Measurements from ENCODE around the gene TPGS1. TPM values are rescaled to one million over a fixed set of nuclear protein-coding genes. Genes with fewer than 3 reads are reported as not detected.

The TPGS1 gene
- total and polyA plus RNA-seq, 4 donors = 9.9 to 31.3 (median 27.1) TPM

DNA sequence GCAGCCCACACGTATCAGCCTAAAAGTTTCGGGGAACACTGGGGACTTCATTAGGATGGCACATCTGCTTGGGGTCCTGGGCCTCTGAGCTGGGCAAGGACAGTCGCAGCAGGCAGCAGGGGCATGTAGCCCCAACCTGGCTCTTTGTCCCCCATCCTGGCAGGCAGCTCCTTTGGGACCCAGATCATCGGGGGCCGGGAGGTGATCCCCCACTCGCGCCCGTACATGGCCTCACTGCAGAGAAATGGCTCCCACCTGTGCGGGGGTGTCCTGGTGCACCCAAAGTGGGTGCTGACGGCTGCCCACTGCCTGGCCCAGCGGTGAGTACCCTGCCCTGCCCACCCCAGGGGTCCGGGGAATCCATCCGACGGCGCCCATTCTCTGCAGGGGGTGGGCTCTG, 39.8 kb downstream of the TPGS1 start:
- H3K4me1 ChIP-seq (ENCODE audit: control insufficient read depth, insufficient read depth, low read length) = peaks cover 4% of the 10 kb centered on the region
- no peak overlapping the region for H3K27ac ChIP-seq (ENCODE audit: low read depth, low read length)
- DNase-seq (ENCODE audit: low read depth in 4 of 6, low spot score in 6 of 6) = no peak
- peaks cover 26% of the 10 kb centered on the region for H3K36me3 ChIP-seq (ENCODE audit: control insufficient read depth, insufficient read depth, low read length)
- no peaks in the 10 kb centered on the region for H3K27me3 ChIP-seq (ENCODE audit: control insufficient read depth, insufficient read depth, low read length)
- no peaks in the 10 kb centered on the region for H3K9me3 ChIP-seq (ENCODE audit: control insufficient read depth, insufficient read depth, low read length)
- 90% methylated on average over 15 of the region's 15 CpGs for WGBS (ENCODE audit: insufficient coverage)
- no peak overlapping the region for H3K4me3 ChIP-seq (ENCODE audit: low read depth, low read length)

GRCh38 chr19:547836-548720, 40.8 kb downstream of the TPGS1 start:
- Histone ChIP-seq H3K36me3 (ENCODE audit: control insufficient read depth, insufficient read depth, low read length) (peaks cover 16% of the 10 kb centered on the region), H3K27me3 (ENCODE audit: control insufficient read depth, insufficient read depth, low read length) (no peaks in the 10 kb centered on the region), H3K4me1 (ENCODE audit: control insufficient read depth, insufficient read depth, low read length) (peaks cover 4% of the 10 kb centered on the region), H3K9me3 (ENCODE audit: control insufficient read depth, insufficient read depth, low read length) (no peaks in the 10 kb centered on the region), H3K4me3 (ENCODE audit: low read depth, low read length) (no peak overlapping the region), H3K27ac (ENCODE audit: low read depth, low read length) (no peak overlapping the region)
- 84% methylated on average over 20 of the region's 26 CpGs for WGBS (ENCODE audit: insufficient coverage)
- no peak for DNase-seq (ENCODE audit: low read depth in 4 of 6, low spot score in 6 of 6)

DNA sequence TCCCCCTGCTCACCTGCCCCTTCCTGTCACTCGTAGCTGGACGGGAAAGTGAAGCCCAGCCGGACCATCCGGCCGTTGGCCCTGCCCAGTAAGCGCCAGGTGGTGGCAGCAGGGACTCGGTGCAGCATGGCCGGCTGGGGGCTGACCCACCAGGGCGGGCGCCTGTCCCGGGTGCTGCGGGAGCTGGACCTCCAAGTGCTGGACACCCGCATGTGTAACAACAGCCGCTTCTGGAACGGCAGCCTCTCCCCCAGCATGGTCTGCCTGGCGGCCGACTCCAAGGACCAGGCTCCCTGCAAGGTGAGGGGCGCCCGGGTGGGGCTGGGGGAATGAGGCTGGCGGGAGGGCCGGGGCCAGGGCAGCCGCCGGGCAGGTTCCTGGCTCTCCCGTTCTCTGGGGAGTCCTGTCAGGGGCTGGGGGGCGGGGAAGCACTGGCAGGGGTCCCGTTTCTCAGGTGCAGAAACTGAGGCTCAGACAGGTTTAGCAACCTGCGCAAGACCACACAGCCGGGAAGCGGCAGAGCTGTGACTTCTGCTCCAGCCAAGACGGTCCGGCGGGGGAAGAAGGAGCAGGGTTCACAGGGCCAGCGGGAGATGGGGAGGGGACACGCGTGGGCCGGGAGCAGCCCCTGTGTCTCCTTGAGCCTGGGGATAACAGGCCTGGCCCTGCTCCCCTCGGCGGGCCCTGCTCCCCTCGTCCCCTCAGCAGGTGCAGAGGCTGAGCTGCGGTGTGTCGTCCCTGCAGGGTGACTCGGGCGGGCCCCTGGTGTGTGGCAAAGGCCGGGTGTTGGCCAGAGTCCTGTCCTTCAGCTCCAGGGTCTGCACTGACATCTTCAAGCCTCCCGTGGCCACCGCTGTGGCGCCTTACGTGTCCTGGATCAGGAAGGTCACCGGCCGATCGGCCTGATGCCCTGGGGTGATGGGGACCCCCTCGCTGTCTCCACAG, 41.9 kb downstream of the TPGS1 start:
- no peak for DNase-seq (ENCODE audit: low read depth in 4 of 6, low spot score in 6 of 6)
- peaks cover 4% of the 10 kb centered on the region for H3K4me1 ChIP-seq (ENCODE audit: control insufficient read depth, insufficient read depth, low read length)
- H3K9me3 ChIP-seq (ENCODE audit: control insufficient read depth, insufficient read depth, low read length) = no peaks in the 10 kb centered on the region
- WGBS (ENCODE audit: insufficient coverage) = 75% methylated on average over 45 of the region's 52 CpGs
- no peak overlapping the region for H3K27ac ChIP-seq (ENCODE audit: low read depth, low read length)
- H3K4me3 ChIP-seq (ENCODE audit: low read depth, low read length) = no peak overlapping the region
- H3K36me3 ChIP-seq (ENCODE audit: control insufficient read depth, insufficient read depth, low read length) = peaks cover 6% of the 10 kb centered on the region
- H3K27me3 ChIP-seq (ENCODE audit: control insufficient read depth, insufficient read depth, low read length) = no peaks in the 10 kb centered on the region

DNA sequence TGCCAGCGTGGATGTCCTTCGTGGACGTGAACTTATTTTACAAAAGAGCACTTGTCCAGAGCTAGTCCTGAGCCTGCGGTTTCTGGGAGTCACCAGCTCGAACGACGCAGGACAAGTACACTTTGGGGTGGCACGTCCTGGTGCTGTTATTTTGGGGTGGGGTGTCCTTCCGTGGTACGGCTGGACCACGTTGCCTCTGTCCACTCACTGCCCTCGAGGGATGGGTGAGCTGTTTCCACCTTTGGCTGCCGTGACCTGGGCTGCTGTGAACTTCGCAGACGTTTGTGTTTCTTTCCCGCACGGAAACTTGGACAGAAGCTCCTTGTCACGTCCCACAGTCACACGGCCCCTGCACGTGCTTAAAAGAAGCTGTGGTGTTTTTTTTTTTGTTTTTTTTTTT, 47.5 kb downstream of the TPGS1 start:
- Histone ChIP-seq H3K4me1 (ENCODE audit: control insufficient read depth, insufficient read depth, low read length) (peaks cover 21% of the 10 kb centered on the region), H3K4me3 (ENCODE audit: low read depth, low read length) (no peak overlapping the region), H3K9me3 (ENCODE audit: control insufficient read depth, insufficient read depth, low read length) (no peaks in the 10 kb centered on the region), H3K27me3 (ENCODE audit: control insufficient read depth, insufficient read depth, low read length) (no peaks in the 10 kb centered on the region), H3K36me3 (ENCODE audit: control insufficient read depth, insufficient read depth, low read length) (no peaks in the 10 kb centered on the region), H3K27ac (ENCODE audit: low read depth, low read length) (no peak overlapping the region)
- DNase-seq (ENCODE audit: low read depth in 4 of 6, low spot score in 6 of 6) = no peak
- WGBS (ENCODE audit: insufficient coverage) = 77% methylated on average over 18 of the region's 20 CpGs

DNA sequence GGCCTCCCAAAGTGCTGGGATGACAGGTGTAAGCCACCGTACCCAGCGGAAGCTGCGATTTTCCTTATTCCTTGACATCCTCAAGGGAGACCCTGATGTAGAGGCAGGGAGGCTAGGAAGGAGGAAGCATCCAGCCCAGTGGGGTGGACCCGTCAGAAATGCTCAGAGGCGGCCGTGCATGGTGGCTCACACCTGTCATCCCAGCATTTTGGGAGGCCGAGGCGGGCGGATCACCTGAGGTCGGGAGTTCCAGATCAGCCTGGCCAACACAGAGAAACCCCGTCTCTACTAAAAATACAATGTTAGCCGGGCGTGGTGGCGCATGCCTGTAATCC, 48.1 kb downstream of the TPGS1 start:
- DNase-seq (ENCODE audit: low read depth in 4 of 6, low spot score in 6 of 6) = no peak
- Histone ChIP-seq H3K36me3 (ENCODE audit: control insufficient read depth, insufficient read depth, low read length) (no peaks in the 10 kb centered on the region), H3K27ac (ENCODE audit: low read depth, low read length) (no peak overlapping the region), H3K4me3 (ENCODE audit: low read depth, low read length) (no peak overlapping the region), H3K27me3 (ENCODE audit: control insufficient read depth, insufficient read depth, low read length) (no peaks in the 10 kb centered on the region), H3K9me3 (ENCODE audit: control insufficient read depth, insufficient read depth, low read length) (no peaks in the 10 kb centered on the region), H3K4me1 (ENCODE audit: control insufficient read depth, insufficient read depth, low read length) (peaks cover 21% of the 10 kb centered on the region)
- 94% methylated on average over 8 of the region's 14 CpGs for WGBS (ENCODE audit: insufficient coverage)

GRCh38 chr19:556611-557382, 49.5 kb downstream of the TPGS1 start:
- Histone ChIP-seq H3K4me1 (ENCODE audit: control insufficient read depth, insufficient read depth, low read length) (peaks cover 18% of the 10 kb centered on the region), H3K4me3 (ENCODE audit: low read depth, low read length) (no peak overlapping the region), H3K27me3 (ENCODE audit: control insufficient read depth, insufficient read depth, low read length) (no peaks in the 10 kb centered on the region), H3K9me3 (ENCODE audit: control insufficient read depth, insufficient read depth, low read length) (no peaks in the 10 kb centered on the region), H3K27ac (ENCODE audit: low read depth, low read length) (no peak overlapping the region), H3K36me3 (ENCODE audit: control insufficient read depth, insufficient read depth, low read length) (no peaks in the 10 kb centered on the region)
- DNase-seq (ENCODE audit: low read depth in 4 of 6, low spot score in 6 of 6) = no peak
- 78% methylated on average over 30 of the region's 31 CpGs for WGBS (ENCODE audit: insufficient coverage)

GRCh38 chr19:558770-559439, 51.6 kb downstream of the TPGS1 start:
- Histone ChIP-seq H3K4me1 (ENCODE audit: control insufficient read depth, insufficient read depth, low read length) (peaks cover 18% of the 10 kb centered on the region), H3K27me3 (ENCODE audit: control insufficient read depth, insufficient read depth, low read length) (no peaks in the 10 kb centered on the region), H3K36me3 (ENCODE audit: control insufficient read depth, insufficient read depth, low read length) (no peaks in the 10 kb centered on the region), H3K27ac (ENCODE audit: low read depth, low read length) (peak overlapping the region; percentile 57), H3K9me3 (ENCODE audit: control insufficient read depth, insufficient read depth, low read length) (no peaks in the 10 kb centered on the region), H3K4me3 (ENCODE audit: low read depth, low read length) (no peak overlapping the region)
- DNase-seq (ENCODE audit: low read depth in 4 of 6, low spot score in 6 of 6) = peak in 1 of 6 donors; percentile 76
- 30% methylated on average over 12 of the region's 21 CpGs for WGBS (ENCODE audit: insufficient coverage)

DNA sequence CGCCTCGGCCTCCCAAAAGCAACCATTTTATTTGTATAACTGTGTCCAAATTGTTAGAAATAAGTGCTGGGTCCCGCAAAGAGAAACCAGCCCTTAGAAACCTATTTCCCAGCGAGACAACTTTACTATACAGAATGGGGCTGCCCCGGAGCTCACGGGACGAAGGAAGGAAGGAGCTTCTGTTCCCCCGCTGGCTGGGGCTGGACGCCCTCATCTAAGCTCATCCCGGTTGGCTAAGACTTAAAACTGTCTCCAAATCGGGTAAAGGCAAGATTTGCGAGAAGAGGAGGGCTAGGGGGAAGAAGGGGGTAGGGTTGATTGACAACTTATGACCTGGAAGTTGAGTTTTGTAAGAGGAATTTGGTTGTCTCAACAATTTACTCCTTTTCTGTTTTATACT, 52.8 kb downstream of the TPGS1 start:
- DNase-seq (ENCODE audit: low read depth in 4 of 6, low spot score in 6 of 6) = no peak
- Histone ChIP-seq H3K36me3 (ENCODE audit: control insufficient read depth, insufficient read depth, low read length) (no peaks in the 10 kb centered on the region), H3K4me3 (ENCODE audit: low read depth, low read length) (no peak overlapping the region), H3K27me3 (ENCODE audit: control insufficient read depth, insufficient read depth, low read length) (no peaks in the 10 kb centered on the region), H3K4me1 (ENCODE audit: control insufficient read depth, insufficient read depth, low read length) (peaks cover 18% of the 10 kb centered on the region), H3K9me3 (ENCODE audit: control insufficient read depth, insufficient read depth, low read length) (no peaks in the 10 kb centered on the region), H3K27ac (ENCODE audit: low read depth, low read length) (peak overlapping the region; percentile 40)
- WGBS (ENCODE audit: insufficient coverage) = 100% methylated on average over 1 of the region's 12 CpGs

DNA sequence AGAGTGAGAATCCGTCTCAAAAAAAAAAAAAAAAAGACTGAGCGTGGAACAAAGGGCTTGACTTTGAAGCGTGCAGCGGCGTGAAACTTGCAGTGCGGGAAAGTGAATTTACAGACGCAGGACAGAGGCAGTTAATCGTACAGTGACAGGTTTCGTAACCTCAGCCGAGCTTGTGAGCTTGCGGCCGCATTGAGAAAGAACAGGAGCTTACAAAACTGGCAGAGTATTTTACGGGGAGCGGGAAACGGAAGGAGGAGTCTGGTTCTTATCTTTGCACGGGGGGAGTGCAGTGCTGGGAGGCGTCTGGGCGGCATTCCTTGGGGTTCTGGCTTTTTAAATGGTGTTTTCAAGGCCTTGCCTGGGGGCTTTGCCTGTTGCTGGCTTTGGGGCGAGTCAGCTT, 59.1 kb downstream of the TPGS1 start:
- Histone ChIP-seq H3K27me3 (ENCODE audit: control insufficient read depth, insufficient read depth, low read length) (peaks cover 4% of the 10 kb centered on the region), H3K36me3 (ENCODE audit: control insufficient read depth, insufficient read depth, low read length) (no peaks in the 10 kb centered on the region), H3K4me3 (ENCODE audit: low read depth, low read length) (no peak overlapping the region), H3K27ac (ENCODE audit: low read depth, low read length) (no peak overlapping the region), H3K4me1 (ENCODE audit: control insufficient read depth, insufficient read depth, low read length) (peaks cover 8% of the 10 kb centered on the region), H3K9me3 (ENCODE audit: control insufficient read depth, insufficient read depth, low read length) (no peaks in the 10 kb centered on the region)
- WGBS (ENCODE audit: insufficient coverage) = 62% methylated on average over 17 of the region's 19 CpGs
- DNase-seq (ENCODE audit: low read depth in 4 of 6, low spot score in 6 of 6) = no peak

Data from spinal cord (tissue), 10 donors.